ENCODE data around the gene F2.

GRCh38 chr11:46676436-46677158 lies 42.4 kb upstream of the F2 start:
- TF ChIP-seq CTCF (IDR thresholded peaks at IDR 0.05) (no peak), EZH2 (IDR thresholded peaks at IDR 0.05; ENCODE audit: borderline replicate concordance, insufficient read depth, low read depth, low read length, poor library complexity, severe bottlenecking) (no peak)

Measured in B cell (primary cell).